K562 (cell line): Measurements from ENCODE around the gene IPO9. TPM values are rescaled to one million over a fixed set of nuclear protein-coding genes. Genes with fewer than 3 reads are reported as not detected.

Experiments
- ATAC-seq: fragments of 200-7000 bp; cut with Tn5 transposase; 3 replicates; pipeline ENCODE4 v1.9.1; 2020; ENCODE audit warnings: moderate library complexity
- BruUV-seq: library from RNA; stranded (reverse); fragments of 400-500 nt; replicated peaks from 2 replicates; lab custom pipeline; 2021; lab: Mats Ljungman, UMichigan
- CTCF ChIA-PET: fragments of 300-600 bp; formaldehyde crosslinking; extraction: SDS; loops from one replicate; lab custom pipeline; 2021; ENCODE audit warnings: low intra/inter-chr PET ratio; lab: Yijun Ruan, JAX
- POLR2A ChIA-PET: fragments of 300-600, 350-650 bp; sonication (Branson Sonifier 250); formaldehyde crosslinking; extraction: SDS; loops from one replicate; lab custom pipeline; 2021; ENCODE audit warnings: antibody characterized with exemption, inconsistent platforms; lab: Yijun Ruan, JAX
- DNase-seq, 4 experiments: peaks; one replicate each; pipeline versions ENCODE4 v3.0.0 to v3.0.0-alpha.2; 2011 to 2018; ENCODE audit warnings: low spot score in 3 of 4, mixed read lengths in 3 of 4; ENCODE audit errors: extremely low read depth in 1 of 4
- FAIRE-seq: peaks from 2 replicates; lab custom pipeline; 2011; peaks lifted over from hg19 to GRCh38; lab: Jason Lieb, UNC
- H2AFZ ChIP-seq: 2 replicates; pipeline ENCODE4 v1.6.0; 2011; ENCODE audit warnings: low read depth, low read length, control low read depth, inconsistent platforms
- H3K27ac ChIP-seq: fragments of 200-600 bp; 3 replicates; pipeline ENCODE4 v1.8.0; 2011; ENCODE audit warnings: low read depth, mild to moderate bottlenecking, control low read depth, inconsistent platforms, low read length, moderate library complexity, mixed read lengths; ENCODE audit errors: extremely low read depth
- H3K27me3 ChIP-seq, 2 experiments: fragments of 300-600 bp in 1 of 2; 2 replicates in 1 of 2; 3 replicates in 1 of 2; pipeline versions ENCODE4 v1.6.0 to v1.8.0; 2011; ENCODE audit warnings: inconsistent platforms in 2 of 2, low read length in 2 of 2, mild to moderate bottlenecking in 1 of 2, mixed read lengths in 1 of 2, moderate library complexity in 1 of 2; ENCODE audit not compliant: control insufficient read depth in 2 of 2, insufficient read depth in 2 of 2
- H3K36me3 ChIP-seq: fragments of 300-600 bp; 3 replicates; pipeline ENCODE4 v1.8.0; 2011; ENCODE audit warnings: mild to moderate bottlenecking, low read length, inconsistent platforms; ENCODE audit not compliant: control insufficient read depth, insufficient read depth
- H3K4me1 ChIP-seq, 2 experiments: fragments of 200-600 bp in 1 of 2; replicated peaks in 1 of 2; 2 replicates in 1 of 2; 3 replicates in 1 of 2; pipeline versions ENCODE4 v1.5.1 to v1.8.0; 2011; ENCODE audit warnings: inconsistent platforms in 2 of 2, low read length in 2 of 2, mild to moderate bottlenecking in 1 of 2, mixed read lengths in 1 of 2, moderate library complexity in 1 of 2; ENCODE audit not compliant: control insufficient read depth in 2 of 2, insufficient read depth in 2 of 2
- H3K4me2 ChIP-seq: 2 replicates; pipeline ENCODE4 v1.6.1; 2011; ENCODE audit warnings: low read length, control low read depth, inconsistent platforms, mixed read lengths; ENCODE audit not compliant: insufficient read depth
- H3K4me3 ChIP-seq: fragments of 200-600 bp; sonication (generic), shearing (Covaris generic); 2 replicates; pipeline ENCODE4 v1.5.1; 2016; ENCODE audit warnings: control low read depth, inconsistent platforms
- H3K79me2 ChIP-seq: fragments of 200-600 bp; 3 replicates; pipeline ENCODE4 v1.8.0; 2011; ENCODE audit warnings: low read length, inconsistent platforms; ENCODE audit not compliant: control insufficient read depth, insufficient read depth
- H3K9ac ChIP-seq, 2 experiments: 2 replicates each; pipeline versions ENCODE4 v1.6.0 to v1.6.1; 2011; ENCODE audit warnings: low read depth in 2 of 2, low read length in 2 of 2, control low read depth in 1 of 2, inconsistent platforms in 1 of 2, mild to moderate bottlenecking in 1 of 2, mixed read lengths in 1 of 2; ENCODE audit not compliant: insufficient read depth in 1 of 2
- H3K9me1 ChIP-seq: one replicate; pipeline ENCODE4 v1.6.0; 2011; ENCODE audit warnings: inconsistent platforms, mild to moderate bottlenecking, low read length, moderate library complexity; ENCODE audit not compliant: control insufficient read depth, insufficient read depth
- H3K9me3 ChIP-seq: replicated peaks from 2 replicates; pipeline ENCODE4 v1.5.1; 2011; ENCODE audit warnings: low read depth, low read length, inconsistent platforms; ENCODE audit not compliant: control insufficient read depth, insufficient read depth
- H4K20me1 ChIP-seq: replicated peaks from 2 replicates; pipeline ENCODE4 v1.6.1; 2011; ENCODE audit warnings: low read length, inconsistent platforms, mixed read lengths; ENCODE audit not compliant: control insufficient read depth, insufficient read depth
- ARID1B ChIP-seq: fragments of 450-650 bp; IDR thresholded peaks from 2 replicates; pipeline ENCODE4 v1.6.1; 2016; ENCODE audit warnings: antibody characterized with exemption, mild to moderate bottlenecking, inconsistent platforms
- CXXC5 ChIP-seq: fragments of 250-450 bp; sonication (Bioruptor Pico); IDR thresholded peaks from 2 replicates; pipeline ENCODE4 v1.8.0; 2022; ENCODE audit warnings: inconsistent platforms, mild to moderate bottlenecking, moderate library complexity
- DPF2 ChIP-seq: fragments of 450-650 bp; IDR thresholded peaks from 2 replicates; pipeline ENCODE4 v1.6.1; 2016
- E2F8 ChIP-seq: fragments of 450-650 bp; IDR thresholded peaks from 2 replicates; pipeline ENCODE4 v1.7.1; 2018; ENCODE audit warnings: mild to moderate bottlenecking, low read depth; ENCODE audit not compliant: partially characterized antibody
- MAFK ChIP-seq: IDR thresholded peaks from 2 replicates; pipeline ENCODE4 v1.6.1; 2011; ENCODE audit warnings: low read length, improper control_type of control experiment
- MAZ ChIP-seq, 2 experiments: fragments of 450-650 bp in 1 of 2; sonication (generic) in 1 of 2; formaldehyde crosslinking; IDR thresholded peaks in 1 of 2; conservative IDR thresholded peaks in 1 of 2; 2 replicates each; pipeline versions ENCODE4 v1.4.0 to v1.5.0; 2020; ENCODE audit warnings: mild to moderate bottlenecking in 1 of 2, missing genetic modification reagents in 1 of 2
- NFE2 ChIP-seq: IDR thresholded peaks from 2 replicates; pipeline ENCODE4 v1.6.1; 2014; ENCODE audit warnings: antibody characterized with exemption, low read depth
- NUFIP1 ChIP-seq: fragments of 450-650 bp; IDR thresholded peaks from 2 replicates; pipeline ENCODE4 v1.6.1; 2018; ENCODE audit not compliant: partially characterized antibody
- RBM39 ChIP-seq: fragments of 200-400 bp; formaldehyde crosslinking; optimal IDR thresholded peaks from 2 replicates; pipeline ENCODE3; 2018; ENCODE audit warnings: low read depth, low read length
- THAP12 ChIP-seq: fragments of 250-450 bp; sonication (Bioruptor Pico); IDR thresholded peaks from 2 replicates; pipeline ENCODE4 v1.9.0; 2021; ENCODE audit warnings: mild to moderate bottlenecking, inconsistent platforms
- TRIM25 ChIP-seq: fragments of 450-650 bp; IDR thresholded peaks from 2 replicates; pipeline ENCODE4 v1.7.0; 2016; ENCODE audit warnings: borderline replicate concordance
- ZC3H4 ChIP-seq: sonication (generic); formaldehyde crosslinking; IDR thresholded peaks from 2 replicates; pipeline ENCODE4 v1.9.0; 2021; ENCODE audit warnings: missing genetic modification reagents, borderline replicate concordance
- ZNF280A ChIP-seq: fragments of 450-650 bp; IDR thresholded peaks from 2 replicates; pipeline ENCODE4 v1.6.1; 2018; ENCODE audit warnings: mild to moderate bottlenecking, low read depth; ENCODE audit not compliant: partially characterized antibody
- ZNF76 ChIP-seq: fragments of 250-450 bp; sonication (Bioruptor Pico); IDR thresholded peaks from 2 replicates; pipeline ENCODE4 v1.4.0; 2020; ENCODE audit warnings: mild to moderate bottlenecking, moderate library complexity, borderline replicate concordance
- whole genome bisulfite sequencing: fragments of 100-300 bp; shearing (Covaris generic); methylation state at CpG from one replicate; pipeline ENCODE4 v1.1.6; 2016; ENCODE audit warnings: low coverage, mixed read lengths; ENCODE audit not compliant: insufficient coverage; ENCODE audit errors: missing lambda C conversion rate; 5-methylcytosine and 5-hydroxymethylcytosine counted together
- in situ Hi-C: fragments of 300-500 bp; cut with MboI; formaldehyde crosslinking; loops from 4 replicates; pipeline ENCODE4 v1.15.0; 2018; ENCODE audit warnings: inconsistent platforms, mixed read lengths
- intact Hi-C: fragments of 100-400 bp; cut with micrococcal nuclease; formaldehyde crosslinking; loops from 2 replicates; pipeline ENCODE4 v1.14.2; 2022
- polyA plus RNA-seq, 8 experiments: library from polyadenylated mRNA; depleted of rRNA in 4 of 8; stranded (reverse) in 5 of 8; unstranded in 3 of 8; fragments of >200 nt; fragmentation: Nextera tagmentation in 2 of 8; fragmentation: Illumina TruSeq in 1 of 8; extraction: Ambion mirVana in 2 of 8; extraction: Trizol in 1 of 8; gene quantifications; 2 replicates each; pipeline versions ENCODE4 v1.2.1 to v1.2.3, GENCODE V29; 2011 to 2014; ENCODE audit warnings: inconsistent platforms in 1 of 8, missing spikeins in 1 of 8
- total RNA-seq, 7 experiments: library from RNA; depleted of rRNA in 6 of 7; stranded (reverse); fragments of >200 nt in 6 of 7; fragmentation: Illumina TruSeq in 2 of 7; extraction: Trizol in 2 of 7; gene quantifications; 2 replicates each; pipeline versions ENCODE4 v1.2.1 to v1.2.3, GENCODE V29; 2011 to 2021; ENCODE audit warnings: low replicate concordance in 1 of 7

The IPO9 gene
- total and polyA plus RNA-seq, 9 of the 15 experiments (the other 6 are each of a cell fraction or from before 2014, with no cell fraction given): 27.9 to 78.6 (median 43.9) TPM

GRCh38 chr1:201883786-201884185 lies 54.8 kb downstream of the IPO9 start:
- H3K9me3 ChIP-seq: no peaks in the 10 kb centered on the region
- peaks cover 41 to 55% of the 10 kb centered on the region in 2 experiments for H3K4me1 ChIP-seq
- no peaks in the 10 kb centered on the region for H3K79me2 ChIP-seq
- 7% methylated on average over 7 of the region's 7 CpGs for WGBS
- no peaks in the 10 kb centered on the region for H4K20me1 ChIP-seq
- H3K36me3 ChIP-seq: peaks cover 3% of the 10 kb centered on the region; the same call in 1 of the 3 replicates
- CTCF ChIA-PET: no interaction called here
- H3K4me3 ChIP-seq: no peak overlapping the region
- H3K9ac ChIP-seq: peak overlapping the region; percentile 22 to 28; a peak in 3 of 4 replicates
- ATAC-seq (peak; percentile 47), DNase-seq (peak; percentile 42 to 69 (median 52)), FAIRE-seq (peak; percentile 49)
- H2AFZ ChIP-seq: peak overlapping the region; percentile 62
- no peaks in the 10 kb centered on the region for H3K9me1 ChIP-seq
- intact Hi-C loops (loop anchor here (5.0 kb wide), 3 partner anchors 56 to 351 kb away; partner anchors contain the start of gene IPO9), in situ Hi-C loops (no loop called here)
- no peaks in the 10 kb centered on the region for H3K27me3 ChIP-seq
- H3K27ac ChIP-seq: peak overlapping the region; percentile 43; the same call in 2 of the 3 replicates
- H3K4me2 ChIP-seq: peak overlapping the region; percentile 10
- POLR2A ChIA-PET: interaction anchor here (0.6 to 2.5 kb wide), 12 partner anchors 8 to 132 kb away, joined by 3 to 10 read pairs (median 4); partner anchors contain the start of gene TIMM17A
- BruUV-seq: no TSS peak
- TF ChIP-seq MAFK (peak; percentile 59), THAP12 (no peak), ARID1B (peak; percentile 44), NUFIP1 (peak; percentile 18), E2F8 (peak; percentile 36), DPF2 (peak; percentile 63; the same call in 1 of the 2 replicates), RBM39 (peak; percentile 48), CXXC5 (peak; percentile 29; the same call in 1 of the 2 replicates), NFE2 (peak; percentile 81), MAZ (CRISPR knock-in tag; conservative IDR thresholded peaks at IDR 0.05 in 1 of 2, IDR thresholded peaks at IDR 0.05 in 1 of 2) (peak in 1 of 2 experiments; percentile 48; a peak in 2 of 4 replicates), TRIM25 (no peak), ZNF280A (no peak), ZNF76 (CRISPR knock-in tag) (no peak), ZC3H4 (CRISPR knock-in tag) (no peak)
